ENCODE results near the gene KY. TPM values are rescaled to one million over a fixed set of nuclear protein-coding genes. Genes with fewer than 3 reads are reported as not detected.

The KY gene
- total and polyA plus RNA-seq, 4 donors, result 0.06 to 0.21 (median 0.15) TPM; not detected in 1

DNA sequence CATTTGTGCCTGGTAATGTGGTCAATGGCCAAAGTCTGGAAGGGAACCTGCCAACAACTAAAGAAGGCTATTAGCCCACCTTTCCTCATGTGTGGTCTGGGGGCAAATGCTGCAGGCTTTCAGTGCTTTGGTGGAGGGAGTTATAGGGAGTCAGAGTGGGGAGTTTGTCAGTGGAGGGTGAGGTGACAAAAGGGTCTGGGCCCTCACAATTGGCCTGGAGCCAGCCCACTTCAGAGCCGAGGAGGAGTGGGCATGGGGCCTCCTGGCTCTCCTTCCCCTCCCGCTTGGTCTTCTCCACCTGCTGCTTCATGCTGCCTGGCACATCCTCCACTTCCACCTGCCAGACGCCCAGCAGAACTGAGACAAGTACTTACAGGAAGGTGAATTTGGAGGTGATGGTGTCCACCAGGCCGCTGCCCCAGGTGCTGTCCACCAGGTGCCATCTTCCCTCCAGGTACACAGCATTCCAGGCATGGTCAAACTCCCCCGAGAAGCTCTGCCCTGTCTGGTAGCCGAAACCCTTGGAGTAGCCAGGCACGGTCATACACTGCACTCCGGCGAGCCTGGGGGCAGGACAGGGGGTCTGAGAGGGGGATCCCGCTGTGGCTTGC, 40.9 kb downstream of the KY start:
- Histone ChIP-seq H3K4me1 (ENCODE audit: control insufficient read depth in 5 of 5, insufficient read depth in 5 of 5, low read length in 5 of 5) (peaks cover 0 to 13% (median 4%) of the 10 kb centered on the region in 5 donors), H3K4me3 (no peak overlapping the region), H3K36me3 (ENCODE audit: control insufficient read depth in 4 of 4, insufficient read depth in 4 of 4, low read length in 4 of 4) (no peaks in the 10 kb centered on the region), H3K27ac (ENCODE audit: low read depth in 1 of 2, low read length in 1 of 2) (no peak overlapping the region), H3K9ac (ENCODE audit: insufficient read depth in 1 of 2, low read length in 2 of 2) (no peak overlapping the region), H3K27me3 (ENCODE audit: control insufficient read depth in 3 of 3, insufficient read depth in 3 of 3, low read length in 2 of 3) (no peaks in the 10 kb centered on the region), H3K9me3 (ENCODE audit: control insufficient read depth in 4 of 4, insufficient read depth in 3 of 4, low read length in 3 of 4) (peaks cover 0 to 3% (median 0%) of the 10 kb centered on the region in 4 donors)
- WGBS, 2 donors, result 73 to 75% methylated on average over 10 of the region's 10 CpGs
- ATAC-seq (ENCODE audit: insufficient read depth, low FRiP score), result no peak
- TF ChIP-seq, protein P1, sequence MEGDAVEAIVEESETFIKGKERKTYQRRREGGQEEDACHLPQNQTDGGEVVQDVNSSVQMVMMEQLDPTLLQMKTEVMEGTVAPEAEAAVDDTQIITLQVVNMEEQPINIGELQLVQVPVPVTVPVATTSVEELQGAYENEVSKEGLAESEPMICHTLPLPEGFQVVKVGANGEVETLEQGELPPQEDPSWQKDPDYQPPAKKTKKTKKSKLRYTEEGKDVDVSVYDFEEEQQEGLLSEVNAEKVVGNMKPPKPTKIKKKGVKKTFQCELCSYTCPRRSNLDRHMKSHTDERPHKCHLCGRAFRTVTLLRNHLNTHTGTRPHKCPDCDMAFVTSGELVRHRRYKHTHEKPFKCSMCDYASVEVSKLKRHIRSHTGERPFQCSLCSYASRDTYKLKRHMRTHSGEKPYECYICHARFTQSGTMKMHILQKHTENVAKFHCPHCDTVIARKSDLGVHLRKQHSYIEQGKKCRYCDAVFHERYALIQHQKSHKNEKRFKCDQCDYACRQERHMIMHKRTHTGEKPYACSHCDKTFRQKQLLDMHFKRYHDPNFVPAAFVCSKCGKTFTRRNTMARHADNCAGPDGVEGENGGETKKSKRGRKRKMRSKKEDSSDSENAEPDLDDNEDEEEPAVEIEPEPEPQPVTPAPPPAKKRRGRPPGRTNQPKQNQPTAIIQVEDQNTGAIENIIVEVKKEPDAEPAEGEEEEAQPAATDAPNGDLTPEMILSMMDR (IDR thresholded peaks at IDR 0.05; ENCODE audit: control extremely low read depth, extremely low read depth), result no peak
- DNase-seq, result no peak

DNA sequence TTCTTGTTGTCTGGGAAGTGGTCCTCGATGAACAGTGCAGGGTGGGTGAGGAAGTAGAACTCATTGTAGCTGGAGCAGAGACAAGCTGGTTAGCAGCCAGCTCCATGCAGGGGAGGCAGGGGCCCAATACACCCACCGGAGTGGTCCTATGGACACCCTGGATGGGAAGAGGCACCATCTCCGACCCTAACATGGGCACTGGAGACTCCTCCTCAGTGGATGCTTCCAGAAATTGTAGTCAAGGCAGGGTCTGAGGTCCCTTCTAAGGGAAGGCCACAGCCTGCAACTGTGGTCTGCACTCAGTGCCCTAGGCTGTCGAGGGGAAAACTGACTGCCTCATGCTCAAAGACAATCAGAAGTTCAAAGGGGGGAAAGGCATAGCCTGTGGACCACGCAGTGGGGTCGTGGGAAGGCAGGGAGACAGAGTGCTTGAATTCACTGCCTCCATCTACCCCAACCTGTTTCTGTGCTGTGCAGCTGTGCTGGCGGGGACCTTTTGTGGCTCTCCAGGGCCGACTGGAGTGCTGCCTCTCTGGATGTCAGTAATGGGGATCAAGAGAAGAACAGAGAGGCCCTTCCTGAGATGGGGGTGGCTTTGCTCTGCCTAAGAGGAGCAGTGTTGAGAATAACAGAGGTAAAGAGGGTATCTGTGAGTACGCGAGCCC, 41.9 kb downstream of the KY start:
- Histone ChIP-seq H3K27me3 (ENCODE audit: control insufficient read depth in 3 of 3, insufficient read depth in 3 of 3, low read length in 2 of 3) (no peaks in the 10 kb centered on the region), H3K36me3 (ENCODE audit: control insufficient read depth in 4 of 4, insufficient read depth in 4 of 4, low read length in 4 of 4) (no peaks in the 10 kb centered on the region), H3K4me3 (no peak overlapping the region), H3K27ac (ENCODE audit: low read depth in 1 of 2, low read length in 1 of 2) (no peak overlapping the region), H3K9ac (ENCODE audit: insufficient read depth in 1 of 2, low read length in 2 of 2) (no peak overlapping the region), H3K9me3 (ENCODE audit: control insufficient read depth in 4 of 4, insufficient read depth in 3 of 4, low read length in 3 of 4) (peaks cover 0 to 3% (median 0%) of the 10 kb centered on the region in 4 donors), H3K4me1 (ENCODE audit: control insufficient read depth in 5 of 5, insufficient read depth in 5 of 5, low read length in 5 of 5) (peaks cover 0 to 13% (median 4%) of the 10 kb centered on the region in 5 donors)
- WGBS, 2 donors, result 84 to 85% methylated on average over 10 of the region's 10 CpGs
- DNase-seq (no peak), ATAC-seq (ENCODE audit: insufficient read depth, low FRiP score) (no peak)
- TF ChIP-seq, protein P1 (IDR thresholded peaks at IDR 0.05; ENCODE audit: control extremely low read depth, extremely low read depth), result no peak

DNA sequence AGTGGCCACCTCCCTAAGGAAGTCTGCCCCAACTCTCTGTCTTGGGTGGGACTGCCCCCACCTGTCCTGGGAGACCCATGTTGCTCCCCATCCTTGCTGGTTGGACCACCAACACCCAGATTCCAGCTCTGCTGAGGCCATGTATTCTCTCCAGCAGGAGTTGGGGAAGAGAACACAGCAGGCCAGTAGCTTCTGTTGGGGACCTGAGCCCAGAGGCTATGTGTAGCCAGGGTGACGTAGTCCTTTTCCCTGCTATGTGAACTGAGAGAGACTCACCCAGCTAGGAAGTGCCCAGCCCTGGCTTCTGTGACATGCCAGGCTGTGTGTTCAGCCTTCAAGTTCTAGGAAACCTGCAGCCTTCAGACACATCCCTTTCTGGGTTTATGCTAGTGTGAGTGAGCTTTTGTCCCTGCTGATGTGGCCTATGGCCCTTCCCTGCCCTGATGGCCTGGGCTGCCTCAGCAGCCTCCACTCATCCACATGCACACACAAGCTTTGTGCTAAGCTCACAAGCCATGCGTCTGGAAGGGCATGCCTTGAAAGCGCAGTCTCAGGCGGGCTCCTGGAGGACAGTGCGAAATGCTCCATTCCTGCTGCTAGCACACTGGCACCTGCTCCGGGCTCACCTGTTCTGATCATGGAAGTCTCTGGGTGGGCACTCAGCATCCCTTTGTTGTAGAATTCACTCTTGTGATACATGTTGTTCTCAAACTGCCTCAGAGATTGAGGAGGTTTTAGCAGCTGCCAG, 42.6 kb downstream of the KY start:
- H3K9me3 ChIP-seq (ENCODE audit: control insufficient read depth in 4 of 4, insufficient read depth in 3 of 4, low read length in 3 of 4), result peaks cover 0 to 3% (median 0%) of the 10 kb centered on the region in 4 donors
- TF ChIP-seq, protein P1 (IDR thresholded peaks at IDR 0.05; ENCODE audit: control extremely low read depth, extremely low read depth), result no peak
- no peak for ATAC-seq (ENCODE audit: insufficient read depth, low FRiP score)
- H3K9ac ChIP-seq (ENCODE audit: insufficient read depth in 1 of 2, low read length in 2 of 2), result no peak overlapping the region
- DNase-seq, result no peak
- H3K27me3 ChIP-seq (ENCODE audit: control insufficient read depth in 3 of 3, insufficient read depth in 3 of 3, low read length in 2 of 3), result no peaks in the 10 kb centered on the region
- H3K4me1 ChIP-seq (ENCODE audit: control insufficient read depth in 5 of 5, insufficient read depth in 5 of 5, low read length in 5 of 5), result peaks cover 0 to 13% (median 4%) of the 10 kb centered on the region in 5 donors
- no peak overlapping the region for H3K4me3 ChIP-seq
- WGBS, 2 donors, result 94 to 95% methylated on average over 6 of the region's 6 CpGs
- no peak overlapping the region for H3K27ac ChIP-seq (ENCODE audit: low read depth in 1 of 2, low read length in 1 of 2)
- no peaks in the 10 kb centered on the region for H3K36me3 ChIP-seq (ENCODE audit: control insufficient read depth in 4 of 4, insufficient read depth in 4 of 4, low read length in 4 of 4)

Data from lung (tissue), 12 donors.